HG03066 (cell line): Measurements from ENCODE around the gene IL18RAP.

Experiments
- ATAC-seq: cut with Tn5 transposase; IDR thresholded peaks from one replicate; pipeline ENCODE4 v1.9.1; 2021; ENCODE audit warnings: low read depth; ENCODE audit not compliant: unreplicated experiment

IL18RAP gene

DNA sequence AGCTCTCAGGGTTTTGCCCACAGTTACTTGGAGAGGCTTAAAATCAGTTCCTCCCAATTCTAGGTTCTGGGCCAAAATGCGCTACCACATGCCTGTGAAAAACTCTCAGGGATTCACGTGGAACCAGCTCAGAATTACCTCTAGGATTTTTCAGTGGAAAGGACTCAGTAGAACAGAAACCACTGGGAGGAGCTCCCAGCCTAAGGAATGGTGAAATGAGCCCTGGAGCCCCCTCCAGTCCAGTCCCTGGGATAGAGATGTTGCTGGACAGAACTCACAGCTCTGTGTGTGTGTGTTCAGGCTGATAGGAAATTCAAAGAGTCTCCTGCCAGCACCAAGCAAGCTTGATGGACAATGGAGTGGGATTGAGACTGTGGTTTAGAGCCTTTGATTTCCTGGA lies 29.0 kb downstream of the IL18RAP start:
- ATAC-seq, result no peak

- no peak for ATAC-seq
Observed at GRCh38 chr2:102453501-102453900, 30.5 kb downstream of the IL18RAP start.

GRCh38 chr2:102455061-102455670 lies 32.2 kb downstream of the IL18RAP start:
- no peak for ATAC-seq

- no peak for ATAC-seq
Observed at GRCh38 chr2:102460467-102460866, 37.5 kb downstream of the IL18RAP start.

GRCh38 chr2:102461188-102461587 lies 38.2 kb downstream of the IL18RAP start:
- no peak for ATAC-seq

DNA sequence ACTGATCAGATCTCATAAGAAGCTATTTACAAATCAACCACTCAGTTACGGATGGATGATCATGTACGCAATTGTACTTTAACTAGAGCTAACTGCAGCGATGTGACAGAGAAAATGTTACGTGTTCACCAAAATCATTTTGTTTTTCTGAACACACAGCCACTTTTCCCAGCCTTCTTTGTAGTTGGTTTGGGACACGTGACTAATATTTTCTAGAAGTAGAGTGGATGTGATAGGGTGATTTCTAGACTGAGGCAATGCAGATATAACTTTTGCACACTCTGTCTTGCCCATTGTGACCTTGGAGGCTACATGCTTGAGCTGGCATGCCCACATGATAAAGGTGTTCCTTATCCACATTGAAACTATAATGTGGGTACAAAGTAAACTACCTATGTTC lies 40.2 kb downstream of the IL18RAP start:
- no peak for ATAC-seq

GRCh38 chr2:102470168-102470567 lies 47.2 kb downstream of the IL18RAP start:
- ATAC-seq, result no peak

DNA sequence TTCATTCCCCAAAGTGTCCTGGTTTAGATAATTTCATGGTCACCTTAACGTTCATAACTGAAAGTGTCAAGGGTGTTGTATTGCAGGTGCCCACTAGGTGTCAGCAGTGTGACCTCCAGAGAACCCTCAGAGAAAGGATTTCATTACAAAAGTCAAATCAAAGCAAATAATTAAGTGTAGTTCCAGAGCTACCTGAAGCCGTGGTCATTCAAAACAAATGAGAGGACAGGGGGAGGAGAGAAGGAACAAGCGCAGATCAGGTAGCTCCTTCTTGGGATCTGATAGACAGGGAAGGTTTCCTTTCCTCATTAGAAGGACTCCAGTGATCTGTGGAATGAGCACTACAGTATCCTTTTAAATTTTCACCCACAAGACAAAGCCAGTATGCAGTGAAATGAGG lies 50.1 kb downstream of the IL18RAP start, which contains the start of gene SLC9A4:
Gene SLC9A4 (plus strand): TSS at position 207 of the 400 bp plus-strand sequence. CDS start 534 bp downstream, outside the sequence.
- ATAC-seq, result peak; percentile 82

GRCh38 chr2:102473631-102474030 lies 50.7 kb downstream of the IL18RAP start:
- ATAC-seq, result no peak

GRCh38 chr2:102474785-102475184 lies 51.8 kb downstream of the IL18RAP start:
- no peak for ATAC-seq

DNA sequence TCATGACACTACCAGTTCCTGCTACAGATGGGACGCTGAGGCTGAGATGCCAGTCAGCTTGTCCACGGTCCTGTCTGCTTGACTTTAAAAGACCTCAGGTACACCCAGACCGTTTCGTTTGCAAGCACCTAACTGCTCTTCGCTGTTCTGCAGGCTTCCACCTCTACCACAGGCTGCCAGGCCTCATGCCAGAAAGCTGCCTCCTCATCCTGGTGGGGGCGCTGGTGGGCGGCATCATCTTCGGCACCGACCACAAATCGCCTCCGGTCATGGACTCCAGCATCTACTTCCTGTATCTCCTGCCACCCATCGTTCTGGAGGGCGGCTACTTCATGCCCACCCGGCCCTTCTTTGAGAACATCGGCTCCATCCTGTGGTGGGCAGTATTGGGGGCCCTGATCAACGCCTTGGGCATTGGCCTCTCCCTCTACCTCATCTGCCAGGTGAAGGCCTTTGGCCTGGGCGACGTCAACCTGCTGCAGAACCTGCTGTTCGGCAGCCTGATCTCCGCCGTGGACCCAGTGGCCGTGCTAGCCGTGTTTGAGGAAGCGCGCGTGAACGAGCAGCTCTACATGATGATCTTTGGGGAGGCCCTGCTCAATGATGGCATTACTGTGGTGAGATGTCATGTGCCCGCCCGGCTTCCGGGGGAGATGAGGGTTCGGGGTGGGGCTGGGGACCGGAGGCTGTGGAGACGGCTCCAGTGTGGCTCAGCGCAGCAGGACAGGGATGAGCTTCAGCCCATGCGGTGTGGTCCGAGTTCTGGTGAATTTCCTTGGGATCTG lies 55.9 kb downstream of the IL18RAP start:
- ATAC-seq, result no peak

DNA sequence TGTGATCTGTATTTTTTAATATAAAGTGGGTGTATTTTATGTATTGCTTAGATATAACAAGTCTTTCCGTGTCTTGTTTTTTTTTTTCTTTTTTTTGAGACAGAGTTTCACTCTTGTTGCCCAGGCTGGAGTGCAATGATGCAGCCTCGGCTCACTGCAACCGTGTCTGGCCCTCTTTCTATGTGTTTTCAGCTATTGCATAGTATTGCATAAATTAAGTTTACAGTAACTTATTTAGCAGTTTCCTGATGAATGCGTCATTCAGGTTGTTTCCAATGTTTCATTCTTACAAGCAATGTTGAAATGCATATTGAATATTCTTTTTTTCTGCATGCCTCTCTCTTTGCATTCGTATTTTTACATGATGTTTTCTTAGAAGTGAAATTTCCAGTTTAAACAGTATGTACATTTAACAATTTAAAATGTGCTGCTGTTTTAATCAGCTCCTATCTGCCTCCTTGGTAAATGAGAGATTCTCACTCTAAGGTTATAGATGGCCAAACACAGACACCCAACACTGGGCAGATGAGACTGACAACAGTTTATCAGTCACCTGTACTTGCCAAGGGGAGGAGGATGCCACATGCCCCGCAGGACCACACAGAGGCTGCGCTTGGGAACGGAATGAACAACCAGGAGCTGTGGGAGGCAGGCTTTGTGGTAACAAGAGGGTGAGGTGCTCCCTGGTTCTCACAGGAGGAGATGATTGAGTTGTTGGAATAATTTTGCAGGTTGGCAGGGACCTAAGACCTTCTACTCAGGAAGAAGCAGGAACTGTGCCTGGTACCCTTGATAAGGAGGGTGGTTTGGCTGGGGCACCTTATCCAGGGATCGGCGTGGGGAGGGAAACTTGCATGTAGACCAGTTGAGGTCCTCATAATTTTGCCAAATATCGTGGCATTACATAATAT lies 57.6 kb downstream of the IL18RAP start:
- ATAC-seq, result no peak

GRCh38 chr2:102481931-102482330 lies 59.0 kb downstream of the IL18RAP start:
- no peak for ATAC-seq

- no peak for ATAC-seq
Observed at GRCh38 chr2:102483086-102483485, 60.1 kb downstream of the IL18RAP start.

- ATAC-seq, result no peak
Observed at GRCh38 chr2:102484310-102485061, 61.5 kb downstream of the IL18RAP start.

GRCh38 chr2:102485147-102485785 lies 62.3 kb downstream of the IL18RAP start:
- ATAC-seq, result no peak

- ATAC-seq, result no peak
Observed at GRCh38 chr2:102486941-102487702, 64.2 kb downstream of the IL18RAP start.

DNA sequence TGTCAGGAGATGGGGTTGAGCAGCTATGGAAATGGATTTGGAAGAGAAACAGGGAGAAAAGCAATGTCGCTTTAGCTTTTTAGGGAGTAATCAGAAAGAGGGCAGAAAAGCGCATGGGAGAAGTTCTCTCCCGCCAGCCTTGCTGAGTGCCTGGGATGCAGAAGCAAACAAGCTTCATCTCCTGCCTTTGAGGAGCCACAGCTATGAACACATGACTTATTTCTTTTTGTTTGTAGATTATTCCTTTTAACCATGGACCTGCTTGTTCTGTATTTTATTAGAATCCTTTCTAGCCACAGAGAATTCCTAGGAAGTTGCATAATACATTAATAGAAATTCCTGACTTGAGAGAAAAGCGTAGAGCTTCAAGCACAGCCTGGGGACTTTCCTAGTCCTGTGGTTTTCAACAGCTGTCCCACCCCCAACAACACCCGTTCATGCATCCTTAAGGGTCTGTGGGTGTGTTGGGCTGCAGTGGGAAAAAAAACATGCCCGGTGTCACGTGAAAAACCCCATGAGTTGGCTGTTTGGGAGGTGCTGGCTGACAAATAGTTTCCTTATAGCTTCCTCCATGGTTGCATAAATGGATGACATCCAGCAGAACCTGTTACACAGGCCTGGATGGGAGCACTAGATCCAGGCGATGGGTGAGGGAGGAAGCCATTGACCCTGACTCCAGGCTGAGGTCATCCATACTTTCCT lies 65.0 kb downstream of the IL18RAP start:
- no peak for ATAC-seq

DNA sequence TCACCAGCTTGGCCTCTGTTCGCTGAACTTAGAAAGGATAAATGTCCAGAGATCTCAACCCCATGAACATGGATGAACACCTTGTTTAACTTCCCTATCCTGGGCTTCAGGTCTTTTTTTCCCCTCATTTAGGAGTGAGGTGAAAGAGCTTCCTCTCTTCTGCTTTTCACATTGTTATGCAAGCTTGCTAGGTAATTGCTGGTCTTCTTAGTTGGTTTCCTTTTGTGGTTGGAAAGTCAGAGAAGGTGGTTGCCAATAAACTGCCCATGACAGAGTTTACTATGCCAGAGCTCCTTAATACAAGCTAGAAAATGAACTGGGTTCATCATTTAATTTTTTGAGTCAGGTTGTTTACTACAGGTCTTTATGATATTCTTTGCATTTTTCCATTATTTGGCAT lies 66.7 kb downstream of the IL18RAP start:
- ATAC-seq, result no peak
